ENCODE measurements around the gene TRIM69. TPM values are rescaled to one million over a fixed set of nuclear protein-coding genes. Genes with fewer than 3 reads are reported as not detected.

Gene TRIM69
- total RNA-seq, 2 experiments from 2014 or later = 67.9 to 70.2 TPM

DNA sequence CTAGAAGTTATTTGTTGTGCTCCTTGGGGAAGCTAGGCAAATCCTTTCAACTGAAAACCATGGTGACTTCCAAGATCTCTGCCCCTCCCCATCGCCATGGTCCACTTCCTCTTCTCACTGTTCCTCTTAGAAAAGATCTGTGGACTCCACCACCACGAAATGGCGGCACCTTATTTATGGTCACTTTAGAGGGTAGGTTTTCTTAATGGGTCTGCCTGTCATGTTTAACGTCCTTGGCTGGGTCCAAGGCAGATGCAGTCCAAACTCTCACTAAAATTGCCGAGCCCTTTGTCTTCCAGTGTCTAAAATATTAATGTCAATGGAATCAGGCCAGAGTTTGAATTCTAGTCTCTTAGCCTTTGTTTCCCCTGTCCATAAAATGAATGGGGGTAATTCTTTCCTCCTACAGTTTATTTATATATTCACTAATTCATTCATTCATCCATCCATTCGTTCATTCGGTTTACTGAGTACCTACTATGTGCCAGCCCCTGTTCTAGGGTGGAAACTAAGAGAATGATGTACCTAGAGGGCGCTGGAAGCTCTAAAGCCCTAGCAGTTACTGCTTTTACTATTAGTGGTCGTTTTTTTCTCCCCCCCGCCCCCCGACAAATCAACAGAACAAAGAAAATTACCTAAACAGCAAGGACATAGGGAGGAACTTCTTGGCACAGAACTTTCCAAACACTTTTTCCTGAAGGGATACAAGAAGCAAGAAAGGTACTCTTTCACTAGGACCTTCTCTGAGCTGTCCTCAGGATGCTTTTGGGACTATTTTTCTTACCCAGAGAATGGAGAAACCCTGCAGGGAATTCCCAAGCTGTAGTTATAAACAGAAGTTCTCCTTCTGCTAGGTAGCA lies 25.9 kb upstream of the TRIM69 start:
- peaks cover 35% of the 10 kb centered on the region for H3K4me1 Mint-ChIP-seq
- CTCF ChIA-PET = interaction anchor here (0.9 to 18.8 kb wide), 15 partner anchors 9 to 131 kb away, joined by 3 to 287 read pairs (median 5); partner anchors contain the start of genes SPG11 and TRIM69
- POLR2A ChIA-PET = interaction anchor here (1.3 to 11.7 kb wide), 6 partner anchors 9 to 45 kb away, joined by 4 to 283 read pairs (median 38); partner anchors contain the start of genes SPG11 and TRIM69
- DNase-seq = peak; percentile 59
- peaks cover 67% of the 10 kb centered on the region for H3K36me3 Mint-ChIP-seq (ENCODE audit: low read depth)
- H3K27ac Mint-ChIP-seq = peak overlapping the region; percentile 99
- H3K9me3 Mint-ChIP-seq = peaks cover 2% of the 10 kb centered on the region
- H3K4me3 Mint-ChIP-seq = peak overlapping the region; percentile 96
- no peaks in the 10 kb centered on the region for H3K27me3 Mint-ChIP-seq

DNA sequence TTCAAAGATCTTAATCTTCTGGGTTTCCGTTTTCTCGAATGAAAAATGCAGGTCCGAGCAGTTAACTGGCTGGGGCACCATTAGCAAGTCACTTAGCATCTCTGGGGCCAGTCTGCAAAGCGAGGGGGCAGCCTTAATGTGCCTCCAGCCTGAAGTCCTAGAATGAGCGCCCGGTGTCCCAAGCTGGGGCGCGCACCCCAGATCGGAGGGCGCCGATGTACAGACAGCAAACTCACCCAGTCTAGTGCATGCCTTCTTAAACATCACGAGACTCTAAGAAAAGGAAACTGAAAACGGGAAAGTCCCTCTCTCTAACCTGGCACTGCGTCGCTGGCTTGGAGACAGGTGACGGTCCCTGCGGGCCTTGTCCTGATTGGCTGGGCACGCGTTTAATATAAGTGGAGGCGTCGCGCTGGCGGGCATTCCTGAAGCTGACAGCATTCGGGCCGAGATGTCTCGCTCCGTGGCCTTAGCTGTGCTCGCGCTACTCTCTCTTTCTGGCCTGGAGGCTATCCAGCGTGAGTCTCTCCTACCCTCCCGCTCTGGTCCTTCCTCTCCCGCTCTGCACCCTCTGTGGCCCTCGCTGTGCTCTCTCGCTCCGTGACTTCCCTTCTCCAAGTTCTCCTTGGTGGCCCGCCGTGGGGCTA lies 25.1 kb upstream of the TRIM69 start, which contains the start of the genes B2M and PATL2:
Gene B2M (plus strand): TSS at position 422 of the 647 bp plus-strand sequence. CDS start 30 bp downstream, at position 452.
Gene PATL2 (minus strand): TSS at position 228 of the 647 bp plus-strand sequence. CDS start 34,833 bp downstream, outside the sequence.
- peak; percentile 96 for DNase-seq
- CTCF ChIA-PET = interaction anchor here (0.9 to 18.8 kb wide), 15 partner anchors 10 to 132 kb away, joined by 3 to 287 read pairs (median 5); partner anchors contain the start of genes SPG11 and TRIM69
- Mint-ChIP-seq H3K9me3 (peaks cover 2% of the 10 kb centered on the region), H3K27ac (peak within 1 kb of the TSS; percentile 99), H3K4me3 (peak within 1 kb of the TSS; percentile 96), H3K36me3 (ENCODE audit: low read depth) (peaks cover 71% of the 10 kb centered on the region), H3K4me1 (peaks cover 40% of the 10 kb centered on the region), H3K27me3 (no peaks in the 10 kb centered on the region)
- POLR2A ChIA-PET = interaction anchor here (0.9 to 11.7 kb wide), 7 partner anchors 9 to 164 kb away, joined by 3 to 283 read pairs (median 34); partner anchors contain the start of genes SPG11 and TRIM69

DNA sequence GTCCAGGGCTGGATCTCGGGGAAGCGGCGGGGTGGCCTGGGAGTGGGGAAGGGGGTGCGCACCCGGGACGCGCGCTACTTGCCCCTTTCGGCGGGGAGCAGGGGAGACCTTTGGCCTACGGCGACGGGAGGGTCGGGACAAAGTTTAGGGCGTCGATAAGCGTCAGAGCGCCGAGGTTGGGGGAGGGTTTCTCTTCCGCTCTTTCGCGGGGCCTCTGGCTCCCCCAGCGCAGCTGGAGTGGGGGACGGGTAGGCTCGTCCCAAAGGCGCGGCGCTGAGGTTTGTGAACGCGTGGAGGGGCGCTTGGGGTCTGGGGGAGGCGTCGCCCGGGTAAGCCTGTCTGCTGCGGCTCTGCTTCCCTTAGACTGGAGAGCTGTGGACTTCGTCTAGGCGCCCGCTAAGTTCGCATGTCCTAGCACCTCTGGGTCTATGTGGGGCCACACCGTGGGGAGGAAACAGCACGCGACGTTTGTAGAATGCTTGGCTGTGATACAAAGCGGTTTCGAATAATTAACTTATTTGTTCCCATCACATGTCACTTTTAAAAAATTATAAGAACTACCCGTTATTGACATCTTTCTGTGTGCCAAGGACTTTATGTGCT lies 24.5 kb upstream of the TRIM69 start:
- peaks cover 45% of the 10 kb centered on the region for H3K4me1 Mint-ChIP-seq

DNA sequence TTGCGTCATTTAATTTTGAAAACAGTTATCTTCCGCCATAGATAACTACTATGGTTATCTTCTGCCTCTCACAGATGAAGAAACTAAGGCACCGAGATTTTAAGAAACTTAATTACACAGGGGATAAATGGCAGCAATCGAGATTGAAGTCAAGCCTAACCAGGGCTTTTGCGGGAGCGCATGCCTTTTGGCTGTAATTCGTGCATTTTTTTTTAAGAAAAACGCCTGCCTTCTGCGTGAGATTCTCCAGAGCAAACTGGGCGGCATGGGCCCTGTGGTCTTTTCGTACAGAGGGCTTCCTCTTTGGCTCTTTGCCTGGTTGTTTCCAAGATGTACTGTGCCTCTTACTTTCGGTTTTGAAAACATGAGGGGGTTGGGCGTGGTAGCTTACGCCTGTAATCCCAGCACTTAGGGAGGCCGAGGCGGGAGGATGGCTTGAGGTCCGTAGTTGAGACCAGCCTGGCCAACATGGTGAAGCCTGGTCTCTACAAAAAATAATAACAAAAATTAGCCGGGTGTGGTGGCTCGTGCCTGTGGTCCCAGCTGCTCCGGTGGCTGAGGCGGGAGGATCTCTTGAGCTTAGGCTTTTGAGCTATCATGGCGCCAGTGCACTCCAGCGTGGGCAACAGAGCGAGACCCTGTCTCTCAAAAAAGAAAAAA lies 23.9 kb upstream of the TRIM69 start:
- H3K27me3 Mint-ChIP-seq = no peaks in the 10 kb centered on the region
- peaks cover 2% of the 10 kb centered on the region for H3K9me3 Mint-ChIP-seq
- H3K4me3 Mint-ChIP-seq = peak overlapping the region; percentile 96
- DNase-seq = peak; percentile 85
- POLR2A ChIA-PET = interaction anchor here (0.6 to 11.7 kb wide), 8 partner anchors 10 to 116 kb away, joined by 3 to 283 read pairs (median 23); partner anchors contain the start of genes SPG11 and TRIM69
- peaks cover 83% of the 10 kb centered on the region for H3K36me3 Mint-ChIP-seq (ENCODE audit: low read depth)
- H3K4me1 Mint-ChIP-seq = peaks cover 51% of the 10 kb centered on the region
- CTCF ChIA-PET = interaction anchor here (0.6 to 18.8 kb wide), 9 partner anchors 10 to 854 kb away, joined by 3 to 287 read pairs (median 6); partner anchors contain the start of genes SPG11 and TRIM69
- H3K27ac Mint-ChIP-seq = peak overlapping the region; percentile 99

More for the DNA sequence above, 24.5 kb upstream of the TRIM69 start:
- Mint-ChIP-seq H3K4me3 (peak overlapping the region; percentile 96), H3K36me3 (ENCODE audit: low read depth) (peaks cover 76% of the 10 kb centered on the region), H3K9me3 (peaks cover 2% of the 10 kb centered on the region), H3K27ac (peak overlapping the region; percentile 99), H3K27me3 (no peaks in the 10 kb centered on the region)
- DNase-seq = peak; percentile 72
- CTCF ChIA-PET = interaction anchor here (1.0 to 18.8 kb wide), 11 partner anchors 10 to 133 kb away, joined by 3 to 287 read pairs (median 5); partner anchors contain the start of genes SPG11 and TRIM69
- POLR2A ChIA-PET = interaction anchor here (0.9 to 11.7 kb wide), 6 partner anchors 17 to 164 kb away, joined by 3 to 283 read pairs (median 38); partner anchors contain the start of genes SPG11 and TRIM69

DNA sequence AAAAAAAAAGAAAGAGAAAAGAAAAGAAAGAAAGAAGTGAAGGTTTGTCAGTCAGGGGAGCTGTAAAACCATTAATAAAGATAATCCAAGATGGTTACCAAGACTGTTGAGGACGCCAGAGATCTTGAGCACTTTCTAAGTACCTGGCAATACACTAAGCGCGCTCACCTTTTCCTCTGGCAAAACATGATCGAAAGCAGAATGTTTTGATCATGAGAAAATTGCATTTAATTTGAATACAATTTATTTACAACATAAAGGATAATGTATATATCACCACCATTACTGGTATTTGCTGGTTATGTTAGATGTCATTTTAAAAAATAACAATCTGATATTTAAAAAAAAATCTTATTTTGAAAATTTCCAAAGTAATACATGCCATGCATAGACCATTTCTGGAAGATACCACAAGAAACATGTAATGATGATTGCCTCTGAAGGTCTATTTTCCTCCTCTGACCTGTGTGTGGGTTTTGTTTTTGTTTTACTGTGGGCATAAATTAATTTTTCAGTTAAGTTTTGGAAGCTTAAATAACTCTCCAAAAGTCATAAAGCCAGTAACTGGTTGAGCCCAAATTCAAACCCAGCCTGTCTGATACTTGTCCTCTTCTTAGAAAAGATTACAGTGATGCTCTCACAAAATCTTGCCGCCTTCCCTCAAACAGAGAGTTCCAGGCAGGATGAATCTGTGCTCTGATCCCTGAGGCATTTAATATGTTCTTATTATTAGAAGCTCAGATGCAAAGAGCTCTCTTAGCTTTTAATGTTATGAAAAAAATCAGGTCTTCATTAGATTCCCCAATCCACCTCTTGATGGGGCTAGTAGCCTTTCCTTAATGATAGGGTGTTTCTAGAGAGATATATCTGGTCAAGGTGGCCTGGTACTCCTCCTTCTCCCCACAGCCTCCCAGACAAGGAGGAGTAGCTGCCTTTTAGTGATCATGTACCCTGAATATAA lies 23.0 kb upstream of the TRIM69 start:
- Mint-ChIP-seq H3K27ac (peak overlapping the region; percentile 99), H3K4me1 (peaks cover 56% of the 10 kb centered on the region), H3K27me3 (no peaks in the 10 kb centered on the region), H3K4me3 (peak overlapping the region; percentile 96), H3K9me3 (peaks cover 2% of the 10 kb centered on the region), H3K36me3 (ENCODE audit: low read depth) (peaks cover 89% of the 10 kb centered on the region)
- POLR2A ChIA-PET = interaction anchor here (0.6 to 11.7 kb wide), 9 partner anchors 9 to 175 kb away, joined by 3 to 283 read pairs (median 6); partner anchors contain the start of genes SPG11 and TRIM69
- DNase-seq = no peak
- CTCF ChIA-PET = interaction anchor here (0.6 to 18.8 kb wide), 13 partner anchors 9 to 855 kb away, joined by 3 to 287 read pairs (median 4); partner anchors contain the start of genes SPG11 and TRIM69

DNA sequence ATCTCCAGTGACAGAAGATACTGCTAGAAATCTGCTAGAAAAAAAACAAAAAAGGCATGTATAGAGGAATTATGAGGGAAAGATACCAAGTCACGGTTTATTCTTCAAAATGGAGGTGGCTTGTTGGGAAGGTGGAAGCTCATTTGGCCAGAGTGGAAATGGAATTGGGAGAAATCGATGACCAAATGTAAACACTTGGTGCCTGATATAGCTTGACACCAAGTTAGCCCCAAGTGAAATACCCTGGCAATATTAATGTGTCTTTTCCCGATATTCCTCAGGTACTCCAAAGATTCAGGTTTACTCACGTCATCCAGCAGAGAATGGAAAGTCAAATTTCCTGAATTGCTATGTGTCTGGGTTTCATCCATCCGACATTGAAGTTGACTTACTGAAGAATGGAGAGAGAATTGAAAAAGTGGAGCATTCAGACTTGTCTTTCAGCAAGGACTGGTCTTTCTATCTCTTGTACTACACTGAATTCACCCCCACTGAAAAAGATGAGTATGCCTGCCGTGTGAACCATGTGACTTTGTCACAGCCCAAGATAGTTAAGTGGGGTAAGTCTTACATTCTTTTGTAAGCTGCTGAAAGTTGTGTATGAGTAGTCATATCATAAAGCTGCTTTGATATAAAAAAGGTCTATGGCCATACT lies 21.1 kb upstream of the TRIM69 start:
- ChIA-PET POLR2A (interaction anchor here (0.7 to 11.7 kb wide), 6 partner anchors 12 to 50 kb away, joined by 3 to 283 read pairs (median 4); partner anchors contain the start of gene SPG11), CTCF (interaction anchor here (1.2 to 18.8 kb wide), 7 partner anchors 13 to 49 kb away, joined by 3 to 287 read pairs (median 6); partner anchors contain the start of genes SPG11 and TRIM69)
- H3K27ac Mint-ChIP-seq = peak overlapping the region; percentile 99
- no peaks in the 10 kb centered on the region for H3K9me3 Mint-ChIP-seq
- H3K4me1 Mint-ChIP-seq = peaks cover 58% of the 10 kb centered on the region
- H3K36me3 Mint-ChIP-seq (ENCODE audit: low read depth) = peaks cover 89% of the 10 kb centered on the region
- no peak for DNase-seq
- no peaks in the 10 kb centered on the region for H3K27me3 Mint-ChIP-seq
- peak overlapping the region; percentile 96 for H3K4me3 Mint-ChIP-seq

DNA sequence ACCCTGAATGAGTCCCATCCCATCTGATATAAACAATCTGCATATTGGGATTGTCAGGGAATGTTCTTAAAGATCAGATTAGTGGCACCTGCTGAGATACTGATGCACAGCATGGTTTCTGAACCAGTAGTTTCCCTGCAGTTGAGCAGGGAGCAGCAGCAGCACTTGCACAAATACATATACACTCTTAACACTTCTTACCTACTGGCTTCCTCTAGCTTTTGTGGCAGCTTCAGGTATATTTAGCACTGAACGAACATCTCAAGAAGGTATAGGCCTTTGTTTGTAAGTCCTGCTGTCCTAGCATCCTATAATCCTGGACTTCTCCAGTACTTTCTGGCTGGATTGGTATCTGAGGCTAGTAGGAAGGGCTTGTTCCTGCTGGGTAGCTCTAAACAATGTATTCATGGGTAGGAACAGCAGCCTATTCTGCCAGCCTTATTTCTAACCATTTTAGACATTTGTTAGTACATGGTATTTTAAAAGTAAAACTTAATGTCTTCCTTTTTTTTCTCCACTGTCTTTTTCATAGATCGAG lies 20.5 kb upstream of the TRIM69 start:
- POLR2A ChIA-PET = interaction anchor here (0.6 to 11.7 kb wide), 5 partner anchors 13 to 51 kb away, joined by 3 to 283 read pairs (median 4); partner anchors contain the start of gene SPG11
- Mint-ChIP-seq H3K36me3 (ENCODE audit: low read depth) (peaks cover 88% of the 10 kb centered on the region), H3K27ac (peak overlapping the region; percentile 99)

DNA sequence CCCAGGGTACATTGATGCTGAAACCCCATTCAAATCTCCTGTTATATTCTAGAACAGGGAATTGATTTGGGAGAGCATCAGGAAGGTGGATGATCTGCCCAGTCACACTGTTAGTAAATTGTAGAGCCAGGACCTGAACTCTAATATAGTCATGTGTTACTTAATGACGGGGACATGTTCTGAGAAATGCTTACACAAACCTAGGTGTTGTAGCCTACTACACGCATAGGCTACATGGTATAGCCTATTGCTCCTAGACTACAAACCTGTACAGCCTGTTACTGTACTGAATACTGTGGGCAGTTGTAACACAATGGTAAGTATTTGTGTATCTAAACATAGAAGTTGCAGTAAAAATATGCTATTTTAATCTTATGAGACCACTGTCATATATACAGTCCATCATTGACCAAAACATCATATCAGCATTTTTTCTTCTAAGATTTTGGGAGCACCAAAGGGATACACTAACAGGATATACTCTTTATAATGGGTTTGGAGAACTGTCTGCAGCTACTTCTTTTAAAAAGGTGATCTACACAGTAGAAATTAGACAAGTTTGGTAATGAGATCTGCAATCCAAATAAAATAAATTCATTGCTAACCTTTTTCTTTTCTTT lies 19.2 kb upstream of the TRIM69 start:
- Mint-ChIP-seq H3K27ac (peak overlapping the region; percentile 99), H3K4me1 (peaks cover 71% of the 10 kb centered on the region), H3K36me3 (ENCODE audit: low read depth) (peaks cover 78% of the 10 kb centered on the region), H3K27me3 (no peaks in the 10 kb centered on the region), H3K9me3 (no peaks in the 10 kb centered on the region), H3K4me3 (peak overlapping the region; percentile 96)
- ChIA-PET POLR2A (interaction anchor here (0.7 to 11.7 kb wide), 3 partner anchors 12 to 52 kb away, joined by 4 to 283 read pairs (median 182); partner anchors contain the start of gene SPG11), CTCF (interaction anchor here (0.6 to 18.8 kb wide), 6 partner anchors 11 to 81 kb away, joined by 3 to 287 read pairs (median 6); partner anchors contain the start of gene SPG11)
- no peak for DNase-seq

More for the DNA sequence above, 20.5 kb upstream of the TRIM69 start:
- Mint-ChIP-seq H3K27me3 (no peaks in the 10 kb centered on the region), H3K4me1 (peaks cover 60% of the 10 kb centered on the region), H3K9me3 (no peaks in the 10 kb centered on the region), H3K4me3 (peak overlapping the region; percentile 96)
- CTCF ChIA-PET = interaction anchor here (1.2 to 18.8 kb wide), 5 partner anchors 12 to 49 kb away, joined by 3 to 287 read pairs (median 6); partner anchors contain the start of gene SPG11
- DNase-seq = no peak

DNA sequence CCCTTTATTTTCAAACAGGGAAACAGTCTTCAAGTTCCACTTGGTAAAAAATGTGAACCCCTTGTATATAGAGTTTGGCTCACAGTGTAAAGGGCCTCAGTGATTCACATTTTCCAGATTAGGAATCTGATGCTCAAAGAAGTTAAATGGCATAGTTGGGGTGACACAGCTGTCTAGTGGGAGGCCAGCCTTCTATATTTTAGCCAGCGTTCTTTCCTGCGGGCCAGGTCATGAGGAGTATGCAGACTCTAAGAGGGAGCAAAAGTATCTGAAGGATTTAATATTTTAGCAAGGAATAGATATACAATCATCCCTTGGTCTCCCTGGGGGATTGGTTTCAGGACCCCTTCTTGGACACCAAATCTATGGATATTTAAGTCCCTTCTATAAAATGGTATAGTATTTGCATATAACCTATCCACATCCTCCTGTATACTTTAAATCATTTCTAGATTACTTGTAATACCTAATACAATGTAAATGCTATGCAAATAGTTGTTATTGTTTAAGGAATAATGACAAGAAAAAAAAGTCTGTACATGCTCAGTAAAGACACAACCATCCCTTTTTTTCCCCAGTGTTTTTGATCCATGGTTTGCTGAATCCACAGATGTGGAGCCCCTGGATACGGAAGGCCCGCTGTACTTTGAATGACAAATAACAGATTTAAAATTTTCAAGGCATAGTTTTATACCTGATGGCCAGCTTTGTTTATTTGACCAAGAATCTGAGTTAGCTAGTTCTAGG lies 18.0 kb upstream of the TRIM69 start:
- H3K4me3 Mint-ChIP-seq = peak overlapping the region; percentile 96
- ChIA-PET POLR2A (interaction anchor here (0.7 to 11.7 kb wide), 6 partner anchors 11 to 53 kb away, joined by 4 to 283 read pairs (median 12); partner anchors contain the start of genes SPG11 and TRIM69), CTCF (interaction anchor here (0.8 to 18.8 kb wide), 4 partner anchors 10 to 77 kb away, joined by 3 to 287 read pairs (median 47); partner anchors contain the start of gene SPG11)
- peaks cover 78% of the 10 kb centered on the region for H3K4me1 Mint-ChIP-seq
- H3K27ac Mint-ChIP-seq = peak overlapping the region; percentile 85
- no peak for DNase-seq
- no peaks in the 10 kb centered on the region for H3K9me3 Mint-ChIP-seq
- H3K27me3 Mint-ChIP-seq = no peaks in the 10 kb centered on the region
- H3K36me3 Mint-ChIP-seq (ENCODE audit: low read depth) = peaks cover 67% of the 10 kb centered on the region

Data from activated CD4-positive, alpha-beta T cell treated with anti-CD3 and anti-CD28 coated beads, Interleukin-2, amount 10 ng/mL, durations not matched to agents 7 days and 5 days (primary cell).